CD4-positive, alpha-beta T cell treated with Interleukin-2 at 100 ng/mL for 4 hours (primary cell): ENCODE data around the gene XK.
"Not testable (repeated sequence)": the region's sequence is repeated elsewhere in the genome, so short reads cannot be mapped to it uniquely, and the experiment has no call there.

ENCODE experiments used
- DNase-seq: peaks from one replicate; pipeline ENCODE4 v3.0.0-alpha.2; 2020; ENCODE audit warnings: low spot score

The XK gene, protein sequence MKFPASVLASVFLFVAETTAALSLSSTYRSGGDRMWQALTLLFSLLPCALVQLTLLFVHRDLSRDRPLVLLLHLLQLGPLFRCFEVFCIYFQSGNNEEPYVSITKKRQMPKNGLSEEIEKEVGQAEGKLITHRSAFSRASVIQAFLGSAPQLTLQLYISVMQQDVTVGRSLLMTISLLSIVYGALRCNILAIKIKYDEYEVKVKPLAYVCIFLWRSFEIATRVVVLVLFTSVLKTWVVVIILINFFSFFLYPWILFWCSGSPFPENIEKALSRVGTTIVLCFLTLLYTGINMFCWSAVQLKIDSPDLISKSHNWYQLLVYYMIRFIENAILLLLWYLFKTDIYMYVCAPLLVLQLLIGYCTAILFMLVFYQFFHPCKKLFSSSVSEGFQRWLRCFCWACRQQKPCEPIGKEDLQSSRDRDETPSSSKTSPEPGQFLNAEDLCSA

DNA sequence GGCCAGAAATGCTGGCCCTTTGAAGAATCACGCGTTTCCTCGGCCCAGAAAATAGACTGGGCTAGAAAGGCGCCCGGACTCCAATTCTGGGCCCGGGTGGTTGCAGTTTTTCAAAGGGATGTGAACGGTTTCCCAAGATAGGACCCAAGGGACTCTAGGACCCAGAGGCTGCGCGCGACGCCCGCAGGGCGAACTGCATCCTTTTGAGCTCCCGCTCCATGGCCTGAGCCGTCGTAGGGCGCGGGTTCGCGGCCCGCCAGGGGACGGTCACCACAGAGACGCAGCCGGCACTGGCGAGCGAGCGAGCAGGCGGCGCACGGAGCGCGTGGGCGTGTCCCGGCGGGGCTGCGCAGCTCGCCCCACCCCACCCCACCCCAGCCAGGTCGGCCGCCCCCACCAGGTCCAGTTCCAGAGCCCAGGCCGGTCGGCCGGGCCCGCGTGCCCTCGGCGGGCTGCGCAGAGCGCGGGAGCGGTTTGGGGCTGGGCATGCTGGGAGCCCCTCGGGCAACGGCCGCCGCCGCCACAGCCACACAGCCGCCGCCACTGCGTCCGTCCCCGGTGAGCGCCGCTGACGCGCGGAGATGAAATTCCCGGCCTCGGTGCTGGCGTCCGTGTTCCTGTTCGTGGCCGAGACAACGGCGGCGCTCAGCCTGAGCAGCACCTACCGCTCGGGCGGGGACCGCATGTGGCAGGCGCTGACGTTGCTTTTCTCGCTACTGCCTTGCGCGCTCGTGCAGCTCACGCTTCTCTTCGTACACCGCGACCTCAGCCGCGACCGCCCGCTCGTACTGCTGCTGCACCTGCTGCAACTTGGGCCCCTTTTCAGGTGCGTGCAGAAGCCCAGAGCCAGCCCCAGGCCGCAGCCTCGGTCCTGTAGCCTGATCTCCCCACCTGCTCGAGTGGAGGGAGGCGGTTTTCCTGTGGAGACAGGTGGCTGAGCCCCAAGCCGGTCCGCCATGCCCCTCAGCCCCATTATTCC lies at the start of gene XK:
XK (plus strand) TSS at position 411 of the 979 bp plus-strand sequence; CDS start at position 582, 171 bp downstream.
- DNase-seq: peak; percentile 9

DNA sequence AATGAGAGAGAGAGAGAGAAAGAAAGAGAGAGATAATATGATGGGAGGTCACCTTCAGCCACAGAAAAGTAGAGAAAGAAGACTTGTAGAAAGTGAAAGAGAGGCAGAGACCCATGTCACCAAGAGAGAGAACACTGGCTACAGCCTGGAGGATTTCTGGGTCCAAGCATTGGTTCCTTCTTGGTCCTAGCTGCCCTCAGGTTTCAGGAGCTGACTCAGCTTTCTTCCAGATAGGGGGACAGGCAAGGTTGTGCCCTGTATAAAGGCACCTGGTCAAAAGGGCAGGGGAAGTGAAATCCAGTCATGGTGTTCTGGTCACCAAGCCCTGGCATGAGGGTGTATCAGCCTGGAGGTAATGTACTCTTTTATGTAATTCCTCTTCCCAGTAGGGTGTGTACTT lies 47.5 kb upstream of the XK start:
- DNase-seq: no peak

DNA sequence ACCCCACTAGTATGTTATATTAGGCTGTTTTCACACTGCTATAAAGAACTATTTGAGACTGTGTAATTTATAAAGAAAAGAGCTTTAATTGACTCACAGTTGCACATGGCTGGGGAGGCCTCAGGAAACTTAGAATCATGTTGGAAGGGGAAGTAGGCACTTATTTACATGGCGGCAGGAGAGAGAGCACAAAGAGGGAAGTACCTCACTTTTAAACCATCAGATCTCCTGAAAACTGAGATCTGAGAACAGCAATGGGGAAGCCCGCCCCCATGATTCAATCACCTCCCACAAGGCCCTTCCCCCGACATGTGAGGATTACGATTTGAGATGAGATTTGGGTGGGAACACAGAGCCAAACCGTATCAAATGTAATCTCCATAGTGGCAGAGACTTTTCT lies 45.4 kb upstream of the XK start:
- DNase-seq: no peak

DNA sequence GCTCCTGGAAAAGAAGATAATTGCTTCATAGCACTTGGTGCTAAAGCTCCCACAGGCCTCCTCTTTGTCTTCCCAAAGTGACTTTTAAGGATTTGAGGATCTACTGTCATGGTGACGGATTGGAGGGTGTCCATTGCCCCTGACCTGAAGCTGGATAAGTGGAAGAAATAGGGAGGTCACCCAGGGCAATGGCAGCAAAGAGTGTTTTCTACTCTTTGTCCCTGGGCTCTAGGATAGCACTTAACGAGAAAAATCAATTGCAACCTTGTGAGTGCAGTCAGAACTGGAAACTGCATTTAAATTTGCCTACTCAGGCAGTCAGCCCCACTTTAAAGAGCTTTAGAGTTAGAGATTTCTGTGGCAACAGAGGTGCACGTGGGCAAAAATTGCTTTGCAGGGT lies 43.7 kb upstream of the XK start:
- no peak for DNase-seq

DNA sequence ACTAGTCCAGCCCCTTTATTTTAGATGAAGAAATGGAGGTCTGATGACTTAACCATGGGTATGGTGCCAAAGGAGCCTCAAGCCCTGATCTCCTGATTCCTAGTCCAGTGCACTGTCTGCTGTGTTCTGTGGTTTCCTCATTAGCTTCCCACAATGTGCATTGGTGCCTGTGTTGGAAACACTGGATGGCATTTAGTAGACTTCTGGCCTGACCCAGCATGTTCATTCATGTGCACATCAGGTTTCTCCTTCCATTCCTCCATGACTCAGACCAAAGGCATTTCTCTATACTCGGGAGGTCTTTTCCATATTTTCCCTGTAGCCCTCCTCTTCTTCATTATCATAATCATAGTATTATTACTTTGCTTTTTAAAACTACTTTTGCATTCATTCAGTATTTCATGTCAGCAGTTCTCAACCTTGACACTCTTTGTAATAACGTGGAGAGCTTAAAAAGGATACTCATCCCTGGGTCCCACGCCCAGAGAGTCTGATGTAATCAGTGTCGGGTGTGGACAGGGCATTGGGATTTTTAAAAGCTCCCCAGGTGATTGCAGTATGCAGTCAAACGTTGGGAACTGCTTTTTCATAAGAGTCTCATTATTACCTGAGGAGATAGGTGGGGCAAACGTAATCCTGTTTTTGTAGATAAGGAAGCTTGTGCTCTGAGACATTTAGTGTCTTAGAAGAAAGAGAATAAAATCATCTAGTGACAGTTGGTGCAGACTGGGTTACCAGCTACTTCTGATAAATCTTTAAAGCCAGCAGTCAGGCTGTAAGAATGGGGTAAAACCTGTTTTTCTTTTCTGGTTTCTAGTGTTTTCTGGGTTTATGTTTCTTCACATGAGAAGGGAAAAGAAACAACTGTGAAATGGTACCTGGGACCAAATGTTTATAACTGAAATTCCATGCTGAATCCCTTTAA lies 40.9 kb upstream of the XK start:
- no peak for DNase-seq

DNA sequence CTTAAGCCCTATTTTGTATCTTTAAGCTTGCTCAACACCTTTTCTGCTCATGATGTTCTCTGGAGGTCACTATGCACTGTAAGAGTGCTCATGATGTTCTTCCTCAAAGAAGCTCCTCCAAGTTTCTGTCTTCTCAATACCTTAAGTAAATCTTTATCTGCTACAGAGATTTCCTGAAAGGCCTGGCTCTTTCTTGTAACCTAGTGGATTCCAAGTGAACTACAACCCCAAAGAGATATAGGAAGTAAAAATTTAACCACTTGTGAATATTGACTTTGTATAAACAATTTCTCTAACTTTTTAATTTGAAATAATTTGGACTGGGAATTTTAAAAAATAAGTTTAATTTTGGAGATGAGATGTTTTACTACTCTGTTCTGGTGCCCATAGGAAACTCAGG lies 39.3 kb upstream of the XK start:
- DNase-seq: no peak

DNA sequence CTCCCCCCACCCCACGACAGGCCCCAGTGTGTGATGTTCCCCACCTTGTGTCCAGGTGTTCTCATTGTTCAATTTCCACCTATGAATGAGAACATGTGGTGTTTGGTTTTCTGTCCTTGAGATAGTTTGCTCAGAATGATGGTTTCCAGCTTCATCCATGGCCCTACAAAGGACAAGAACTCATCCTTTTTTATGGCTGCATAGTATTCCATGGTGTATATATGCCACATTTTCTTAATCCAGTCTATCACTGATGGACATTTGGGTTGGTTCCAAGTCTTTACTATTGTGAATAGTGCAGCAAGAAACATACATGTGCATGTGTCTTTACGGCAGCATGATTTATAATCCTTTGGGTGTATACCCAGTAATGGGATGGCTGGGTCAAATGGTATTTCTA lies 34.7 kb upstream of the XK start:
- not testable (repeated sequence) for DNase-seq

DNA sequence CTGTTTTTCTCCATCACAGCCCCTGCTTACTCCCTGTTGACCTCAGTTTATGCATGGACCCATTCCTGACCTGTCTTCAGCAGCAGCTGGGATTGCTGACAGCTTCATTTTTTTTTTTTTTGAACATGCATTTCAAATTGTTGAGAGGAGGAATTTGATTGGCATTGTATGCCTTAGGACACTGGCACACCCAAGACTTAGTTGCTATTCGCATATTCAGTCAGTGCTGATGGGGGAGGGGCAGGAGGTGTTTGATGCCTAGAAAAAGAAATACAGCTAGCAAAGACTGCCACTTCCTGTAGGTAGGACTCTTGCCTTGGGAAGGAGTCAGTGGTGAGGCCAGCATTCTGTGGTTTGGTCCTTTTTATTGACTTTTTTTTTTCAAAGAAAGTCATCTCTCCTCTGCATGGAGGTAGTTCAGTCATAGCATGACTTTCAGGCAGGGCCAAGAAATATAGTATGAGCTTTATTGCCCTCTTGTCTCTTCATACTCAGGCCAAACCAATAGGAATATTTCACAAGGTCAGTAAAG lies 33.6 kb upstream of the XK start:
- no peak for DNase-seq

DNA sequence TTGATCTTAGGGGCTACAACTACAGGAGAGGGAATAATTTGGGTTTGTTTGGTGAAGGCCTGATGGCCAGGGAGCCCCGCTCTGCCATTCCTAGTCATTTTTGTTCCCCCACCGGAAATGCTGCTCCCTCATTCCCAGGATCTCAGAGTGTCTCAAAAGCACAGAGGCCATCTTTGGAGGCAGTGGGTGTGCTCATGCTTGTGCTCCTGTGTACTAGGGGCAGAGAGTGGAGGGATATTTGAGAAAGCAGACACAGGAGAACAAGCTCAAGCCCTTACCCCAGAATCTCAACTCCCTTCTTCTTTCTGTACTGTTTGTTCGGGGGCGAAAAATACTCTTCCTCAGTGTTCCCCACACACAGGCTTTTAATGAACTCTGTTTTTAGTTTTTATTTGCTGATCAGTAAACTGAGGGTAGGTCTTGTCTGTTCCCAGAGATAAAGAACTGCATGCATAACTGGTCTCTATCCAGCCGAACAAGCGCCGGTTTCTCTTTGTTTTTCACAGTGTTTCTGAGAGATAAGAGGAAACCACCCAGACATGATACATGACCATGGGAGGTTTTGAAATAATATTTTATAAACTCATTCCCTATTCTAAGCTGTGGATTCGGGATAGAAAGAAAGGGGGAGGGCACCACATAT lies 32.9 kb upstream of the XK start:
- no peak for DNase-seq

DNA sequence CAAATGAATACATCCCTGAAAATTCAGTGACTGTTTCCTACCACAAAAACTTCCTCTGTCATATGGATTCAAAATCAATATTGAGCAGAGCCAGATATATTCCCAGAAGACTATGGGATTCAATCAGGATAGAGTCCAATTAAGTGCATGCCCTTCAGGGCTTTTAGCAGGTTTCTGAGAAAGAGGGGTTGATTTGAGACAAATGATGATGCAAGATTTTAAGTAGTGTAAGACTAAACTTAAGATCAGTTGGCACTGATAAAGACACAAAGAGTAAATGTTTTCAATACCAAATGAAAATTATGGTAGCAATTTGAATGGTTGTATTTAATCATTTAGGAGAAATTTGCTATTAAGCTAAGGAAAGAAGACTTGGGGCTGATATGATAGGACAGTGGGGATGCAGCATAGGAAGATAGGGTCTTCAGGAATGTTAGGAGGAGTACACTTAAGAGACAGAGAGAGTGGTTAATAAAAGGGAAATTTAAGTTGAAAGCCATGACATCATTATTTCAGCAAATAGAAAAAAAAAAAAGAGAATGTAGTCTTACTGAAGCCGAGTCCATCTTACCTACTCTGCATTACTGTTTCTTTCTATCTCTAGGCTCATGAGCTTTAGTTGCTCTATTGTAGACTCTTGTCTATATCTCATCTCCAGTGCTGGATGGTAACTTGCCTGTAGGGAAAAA lies 32.0 kb upstream of the XK start:
- no peak for DNase-seq

DNA sequence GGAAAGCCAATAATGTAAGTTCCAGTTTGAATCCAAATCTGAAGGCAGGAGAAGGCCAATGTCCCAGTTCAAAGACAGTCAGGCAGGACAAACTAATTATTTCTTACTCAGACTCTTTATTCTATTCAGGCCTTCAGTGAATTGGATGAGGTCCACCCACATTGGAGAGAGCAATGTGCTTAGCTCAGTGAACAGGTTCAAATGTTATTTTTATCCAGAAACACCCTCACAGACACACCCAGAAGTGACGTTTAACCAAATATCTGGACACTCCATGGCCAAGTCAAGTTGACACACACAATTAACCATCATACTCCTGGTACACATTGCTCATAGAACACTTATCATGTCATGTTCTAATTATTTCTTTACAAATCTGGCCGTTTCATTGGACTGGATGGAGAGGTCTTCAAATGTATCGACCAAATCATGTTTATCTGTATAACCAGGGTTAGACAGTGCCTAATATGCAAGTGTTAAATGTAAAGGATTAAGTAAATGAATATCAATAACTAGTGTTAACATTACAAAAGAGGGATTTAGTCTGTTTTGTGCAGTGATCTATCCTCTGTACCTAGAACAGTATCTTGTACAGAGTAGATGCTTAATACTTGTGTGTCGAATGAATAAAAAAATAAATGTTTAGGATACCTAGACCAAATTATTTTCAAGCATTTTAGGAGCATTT lies 27.1 kb upstream of the XK start:
- no peak for DNase-seq

DNA sequence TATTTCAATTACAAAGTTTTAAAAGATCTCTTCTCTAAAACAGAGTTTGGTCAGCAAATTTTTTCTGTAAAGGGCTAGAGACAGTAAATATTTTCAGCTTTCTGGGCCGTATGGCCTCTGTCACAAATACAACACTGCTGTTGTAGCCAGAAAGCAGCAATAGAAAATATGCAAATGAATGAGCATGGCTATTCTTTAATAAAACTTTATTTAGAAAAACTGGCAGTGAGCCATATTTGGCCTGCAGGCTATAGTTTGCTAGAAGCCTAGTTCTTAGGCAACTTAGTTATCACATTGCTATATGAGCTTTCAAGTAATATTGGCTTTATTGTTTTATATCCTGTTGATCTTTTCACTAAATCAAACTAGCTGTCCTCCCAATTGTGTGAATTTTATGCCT lies 26.5 kb upstream of the XK start:
- no peak for DNase-seq

DNA sequence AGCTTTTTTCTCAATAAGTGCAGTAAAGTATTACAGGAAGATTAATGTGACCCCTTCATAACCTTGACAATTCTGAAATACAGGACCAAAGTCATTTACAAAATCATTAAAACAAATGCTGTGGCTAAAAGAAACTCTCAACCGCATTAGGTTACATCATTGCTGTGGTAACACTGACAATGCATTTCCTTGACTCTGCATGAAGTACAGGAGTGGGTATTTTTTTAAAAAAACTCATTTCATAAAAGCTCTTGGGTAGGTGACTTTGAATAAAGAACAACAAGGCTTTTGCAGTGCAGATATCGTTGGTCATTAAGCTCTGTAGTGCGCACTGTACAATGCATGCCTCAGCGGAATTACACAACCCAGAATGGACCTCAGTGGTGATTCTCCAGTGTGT lies 23.4 kb upstream of the XK start:
- no peak for DNase-seq

DNA sequence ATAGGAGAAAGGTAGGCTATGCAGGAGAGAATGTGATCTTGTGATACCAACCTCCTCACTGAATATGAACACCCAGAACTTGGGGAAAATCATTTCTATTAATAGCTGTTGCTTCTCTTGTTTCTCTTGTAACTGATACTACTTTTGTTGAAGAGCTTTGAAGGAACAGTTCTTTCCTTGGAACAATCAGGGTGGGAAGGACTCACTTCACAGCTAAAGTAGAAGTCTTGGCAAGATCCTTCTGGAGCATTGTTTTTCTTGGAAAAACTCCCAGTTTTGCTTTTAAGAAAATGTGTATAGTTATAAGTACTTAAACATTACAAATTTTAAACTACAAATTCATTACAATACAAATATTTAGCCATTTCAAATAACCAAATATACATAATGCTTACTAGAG lies 19.1 kb upstream of the XK start:
- no peak for DNase-seq

DNA sequence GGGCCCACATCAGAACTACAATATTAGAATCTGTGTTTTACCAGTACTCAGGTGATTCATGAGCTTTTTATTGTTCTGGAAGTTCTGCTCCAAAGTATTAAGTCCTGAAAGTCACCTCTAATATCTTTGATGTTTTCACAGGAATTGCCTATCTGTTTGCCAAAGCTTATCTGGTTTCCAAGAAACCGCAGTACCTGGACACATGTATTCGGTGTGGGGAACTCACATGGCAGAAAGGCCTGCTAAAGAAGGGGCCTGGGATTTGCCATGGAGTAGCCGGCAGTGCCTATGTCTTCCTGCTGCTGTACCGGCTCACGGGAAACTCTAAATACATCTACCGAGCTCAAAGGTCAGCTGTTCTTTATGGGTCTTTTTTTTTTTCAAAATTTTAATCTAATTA lies 18.4 kb upstream of the XK start:
- no peak for DNase-seq

DNA sequence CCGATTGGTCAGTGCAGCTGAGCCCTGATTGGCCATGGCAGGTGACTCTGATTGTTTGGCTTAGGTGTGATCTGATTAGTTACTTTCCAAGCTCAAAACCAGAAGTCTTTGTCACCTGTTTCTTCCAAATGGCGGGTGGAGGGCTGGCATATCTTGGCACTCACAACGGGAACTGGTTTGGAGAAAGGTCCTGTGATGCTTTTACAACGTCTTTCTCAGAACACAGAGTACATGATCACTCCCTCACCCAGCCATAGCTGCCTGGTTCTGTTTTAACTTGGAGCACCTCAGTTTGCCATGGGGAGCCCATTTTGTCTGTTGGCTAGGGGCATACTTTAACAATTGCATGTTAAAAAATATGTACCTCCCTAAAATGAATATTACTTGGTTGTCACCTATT lies 13.0 kb upstream of the XK start:
- DNase-seq: no peak

DNA sequence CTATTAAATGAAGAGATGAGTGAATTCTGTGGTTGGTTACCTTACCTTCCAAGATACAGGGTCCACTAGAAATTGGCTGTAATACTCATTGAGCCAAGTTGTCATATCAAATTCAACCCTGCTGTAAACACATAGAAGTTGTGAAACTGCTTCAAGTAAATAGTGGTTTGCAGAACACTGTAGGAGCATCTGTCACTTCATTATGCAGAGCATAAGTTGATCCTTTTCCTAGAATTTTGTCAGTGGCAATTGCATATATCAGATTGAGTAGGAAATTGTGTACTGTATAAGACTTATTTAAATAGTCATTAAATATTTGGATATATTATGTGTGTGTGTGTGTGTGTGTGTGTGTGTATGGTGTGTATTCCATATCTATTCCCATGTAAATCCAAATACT lies 8.8 kb upstream of the XK start:
- no peak for DNase-seq

DNA sequence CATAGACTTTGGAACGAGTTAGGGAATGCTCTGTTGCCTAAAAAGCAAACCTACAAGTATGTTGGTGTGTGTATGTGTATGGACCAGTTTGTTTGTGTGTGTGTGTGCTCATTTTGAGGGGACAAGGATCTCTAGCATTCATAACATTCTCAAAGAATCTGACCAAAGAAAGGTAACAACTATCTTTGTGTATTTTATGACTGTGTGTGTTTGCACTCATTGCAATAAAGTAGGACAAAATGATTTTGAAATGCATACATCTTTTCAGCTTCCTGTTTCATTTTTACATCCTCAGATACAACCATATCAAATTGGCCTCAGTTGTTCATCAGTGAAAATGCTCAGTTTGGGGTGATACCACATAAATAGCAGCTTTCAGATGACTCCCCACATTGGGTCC lies 8.3 kb upstream of the XK start:
- DNase-seq: no peak

DNA sequence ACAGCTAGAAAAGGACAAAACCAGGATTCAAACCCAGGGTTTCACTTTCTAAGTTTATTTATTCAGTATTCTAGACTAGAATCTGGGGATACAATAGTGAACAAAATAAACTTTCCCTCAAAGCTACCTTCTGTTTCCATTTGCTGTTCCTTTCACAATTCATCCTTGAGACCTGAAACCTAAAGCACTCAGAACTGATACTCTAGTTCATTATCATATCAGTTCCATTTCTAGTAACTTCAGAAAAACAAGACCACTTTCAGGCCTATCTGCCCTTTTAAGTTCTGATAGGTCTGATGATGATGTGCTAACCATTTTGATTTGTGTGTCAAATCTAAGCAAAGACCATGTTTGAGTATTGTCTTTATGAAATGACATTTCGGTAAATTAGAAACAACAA lies 7.8 kb upstream of the XK start:
- DNase-seq: no peak

DNA sequence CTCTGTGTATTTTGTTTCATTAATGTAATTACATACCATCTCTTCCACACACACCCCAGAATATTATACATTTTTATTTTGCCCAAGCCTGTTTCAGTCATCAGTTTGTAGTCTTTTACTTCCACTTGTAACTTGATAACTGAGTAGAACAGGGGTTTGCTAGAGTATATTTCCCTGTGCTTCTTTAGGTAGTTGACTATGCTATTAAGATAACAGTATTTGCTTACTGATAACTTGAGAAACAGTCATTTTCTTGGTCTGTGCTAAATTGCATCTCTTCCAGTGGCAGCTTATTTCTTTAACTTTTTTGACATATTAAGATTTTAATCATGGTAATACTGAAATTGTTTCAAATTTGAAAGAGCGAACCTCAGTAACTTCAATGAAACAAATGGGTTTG lies 7.0 kb upstream of the XK start:
- DNase-seq: no peak
